Right lobe of liver (tissue), 4 donors: Measurements from ENCODE around the gene ALDH2.

Source experiments
- CTCF ChIP-seq, 4 donors: fragments of 200-600 bp in 3 of 4; fragments of 450-650 bp in 1 of 4; IDR thresholded peaks; one replicate each; pipeline versions ENCODE4 v1.5.1 to v1.8.0; 2016 to 2022; ENCODE audit warnings: antibody characterized with exemption in 4 of 4, mild to moderate bottlenecking in 2 of 4
- POLR2A ChIP-seq: fragments of 450-650 bp; IDR thresholded peaks from one replicate; pipeline ENCODE4 v1.6.1; 2017; ENCODE audit warnings: antibody characterized with exemption, mild to moderate bottlenecking
- donor health status: DM: no; HTN: no; CAD: no.
- donor health status: DM: no; HTN: no; CAD: no.
- donor health status: DM: no; HTN: yes; CAD: no.

- TF ChIP-seq CTCF (IDR thresholded peaks at IDR 0.05) (no peak), POLR2A (no peak)
These were observed 25.6 kb downstream of the ALDH2 start for GRCh38 chr12:111792155-111792855.
